GM19452 (cell line): ENCODE measurements around the gene GSAP.
A peak's percentile ranks its signal among the peaks of the same experiment; 100 is the strongest.

ENCODE experiments used
- ATAC-seq: cut with Tn5 transposase; IDR thresholded peaks from one replicate; pipeline ENCODE4 v1.9.1; 2021; ENCODE audit not compliant: unreplicated experiment

The GSAP gene

DNA sequence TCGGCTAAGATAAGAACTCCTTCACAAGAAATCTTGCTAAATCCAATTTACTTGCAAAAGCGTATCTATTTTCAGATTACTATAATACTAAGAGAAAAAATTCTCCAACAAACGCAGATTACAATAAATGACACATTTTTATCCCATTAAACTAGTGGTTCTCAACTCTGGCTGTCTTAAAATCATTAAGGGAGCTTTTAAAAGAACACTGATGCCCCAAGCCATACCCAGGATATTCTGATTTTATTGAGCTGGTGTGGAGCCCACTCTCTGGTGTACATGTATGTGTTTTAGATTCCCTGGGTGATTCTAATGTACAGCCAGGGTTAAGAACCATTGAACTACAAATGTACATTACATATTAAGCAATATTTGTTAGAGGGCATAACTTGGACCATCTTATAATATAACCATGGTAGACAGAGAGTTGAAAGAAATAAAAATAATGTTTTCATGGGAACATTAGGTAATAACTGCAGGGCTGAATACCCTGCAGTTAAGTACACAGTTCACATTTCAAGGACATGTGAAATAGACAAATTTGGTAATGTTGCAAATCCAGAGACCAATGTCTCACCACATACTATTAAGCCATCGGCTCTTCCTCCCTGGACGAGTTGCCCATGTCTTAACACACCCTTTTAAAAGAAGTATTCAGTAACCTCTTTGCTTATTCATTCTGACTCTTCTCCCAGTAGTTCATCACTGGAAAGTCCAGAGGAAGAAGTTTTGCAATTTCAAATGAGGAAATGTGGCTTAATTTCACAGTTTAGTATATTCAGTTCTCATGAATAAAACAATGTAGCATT is 6.2 kb downstream of the GSAP start:
- no peak for ATAC-seq

DNA sequence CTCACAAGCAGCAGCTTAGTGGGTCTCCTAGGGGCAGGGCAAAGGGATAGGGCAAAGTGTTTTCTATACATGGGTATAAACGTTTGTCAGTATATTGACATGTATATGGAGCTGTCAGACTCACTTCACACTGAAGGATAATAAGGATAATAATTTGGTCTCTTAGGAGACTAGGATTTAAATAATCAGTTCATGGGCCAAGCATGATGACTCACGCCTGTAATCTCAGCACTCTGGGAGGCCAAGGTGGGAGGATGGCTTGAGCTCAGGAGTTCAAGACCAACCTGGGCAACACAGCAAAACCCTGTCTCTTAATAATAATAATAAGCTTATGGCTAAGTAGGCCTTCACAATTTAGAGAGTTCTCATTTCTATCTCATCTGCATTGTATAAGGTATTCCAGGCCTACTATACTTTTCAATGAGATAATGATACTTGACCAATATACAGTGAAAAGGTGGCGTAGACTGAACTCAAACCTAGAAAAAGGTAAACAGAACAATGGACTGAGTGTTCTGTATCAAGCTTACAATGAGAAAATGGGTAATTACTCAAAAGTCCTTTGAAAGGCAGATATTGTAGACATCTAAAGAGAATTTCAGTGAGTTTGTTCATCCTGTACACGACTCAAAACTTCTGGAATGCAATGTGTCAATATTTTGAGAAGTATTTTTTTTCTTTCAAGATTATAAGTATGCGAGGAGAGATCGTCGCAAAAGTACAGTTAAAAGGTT is 7.0 kb downstream of the GSAP start:
- no peak for ATAC-seq

DNA sequence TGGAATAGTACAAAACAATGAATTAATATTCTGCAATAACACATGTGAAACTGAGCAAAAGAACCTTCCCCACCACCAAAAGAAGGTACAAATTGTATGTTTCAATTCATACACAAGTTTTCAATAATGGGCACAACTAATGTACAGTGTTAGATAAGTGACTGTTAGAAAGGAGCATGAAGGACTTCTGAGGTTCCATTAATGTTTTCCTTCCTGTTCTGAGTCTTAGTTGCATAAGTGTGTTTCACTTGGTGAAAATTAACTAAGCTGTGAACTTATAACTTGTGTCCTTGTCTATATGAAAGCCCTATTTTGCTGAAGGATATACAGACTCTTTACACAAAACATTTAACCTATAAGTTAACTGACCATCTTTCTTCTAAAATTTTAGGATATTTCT is 8.2 kb downstream of the GSAP start:
- no peak for ATAC-seq

DNA sequence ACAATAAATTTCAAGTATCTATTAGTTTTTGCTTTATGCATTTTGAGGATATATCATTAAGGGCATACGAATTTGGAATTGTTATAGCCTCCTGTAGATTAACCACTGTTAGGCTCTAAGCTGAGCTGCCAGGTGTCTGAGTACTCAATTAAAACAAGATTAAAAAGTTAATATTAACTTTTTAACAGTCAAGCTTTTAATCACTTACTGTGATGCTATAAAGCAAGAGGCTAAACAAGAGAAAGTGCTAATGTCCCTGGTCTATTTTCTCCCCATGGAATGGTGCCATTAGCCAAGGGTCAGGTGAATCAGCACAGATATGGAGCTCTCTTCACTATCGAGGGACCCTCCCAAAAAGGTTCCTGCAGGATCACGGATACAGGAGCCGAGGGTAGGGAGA is 9.7 kb downstream of the GSAP start:
- ATAC-seq, result no peak

GRCh38 chr7:77404641-77405040 is 11.5 kb downstream of the GSAP start:
- no peak for ATAC-seq

DNA sequence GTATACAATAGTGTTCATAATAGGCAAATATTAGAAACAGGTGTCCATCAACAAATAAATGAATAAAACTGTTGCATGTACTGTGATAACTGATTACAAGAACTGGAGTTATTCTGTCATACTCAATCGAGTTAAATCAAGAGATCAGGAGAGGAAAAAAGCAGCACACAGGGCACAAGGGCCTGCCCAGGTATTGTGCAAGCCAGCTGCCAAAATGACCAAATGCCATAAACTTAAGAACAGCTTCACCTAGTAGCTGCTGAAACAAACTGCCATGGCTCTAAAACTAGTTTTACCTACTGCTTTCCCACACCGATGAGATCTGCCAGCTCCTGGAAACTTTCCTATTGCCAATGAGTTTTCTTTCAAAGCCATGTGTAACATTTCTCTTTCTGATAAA is 12.2 kb downstream of the GSAP start:
- no peak for ATAC-seq

- no peak for ATAC-seq
Measured at GRCh38 chr7:77402818-77403217, 13.3 kb downstream of the GSAP start.

DNA sequence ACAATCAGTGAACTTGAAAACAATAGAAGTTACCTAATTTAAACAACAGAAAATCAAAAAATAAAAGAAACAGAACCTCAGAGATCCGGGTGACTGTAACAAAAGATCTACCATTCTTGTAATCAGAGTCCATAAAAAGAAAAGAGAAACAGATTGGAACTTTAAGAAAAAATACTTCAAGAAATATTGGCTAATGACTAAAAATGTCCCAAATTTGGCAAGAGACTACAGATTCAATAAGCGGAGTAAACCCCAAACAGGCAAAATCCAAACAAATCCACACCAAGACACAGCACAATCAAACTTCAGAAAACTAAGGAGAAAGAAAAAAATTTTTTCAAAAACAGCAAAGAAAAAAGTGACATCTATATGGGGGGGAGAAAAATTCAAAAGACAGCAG is 15.1 kb downstream of the GSAP start:
- ATAC-seq, result no peak

GRCh38 chr7:77399816-77400215 is 16.3 kb downstream of the GSAP start:
- no peak for ATAC-seq

- no peak for ATAC-seq
Measured at GRCh38 chr7:77396894-77397547, 19.1 kb downstream of the GSAP start.

DNA sequence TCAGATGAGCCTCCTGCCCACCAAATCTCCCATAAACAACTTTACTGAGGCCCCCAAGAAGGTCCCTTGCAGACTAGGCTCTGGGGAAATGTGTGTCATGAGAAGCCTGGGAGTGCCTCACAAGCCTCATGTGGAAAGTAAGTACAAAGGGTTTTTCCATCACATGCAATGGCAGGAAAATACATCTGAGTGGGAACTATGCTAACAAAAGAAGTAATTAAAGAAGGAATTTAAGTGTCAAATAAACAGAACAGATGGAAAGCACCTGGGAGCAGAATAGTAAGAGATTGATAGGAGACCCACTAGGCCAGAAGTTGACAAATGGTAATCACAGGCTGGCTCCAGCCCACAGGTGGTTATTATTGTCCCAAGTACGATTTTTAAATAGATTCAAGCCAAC is 20.5 kb downstream of the GSAP start:
- ATAC-seq, result no peak

DNA sequence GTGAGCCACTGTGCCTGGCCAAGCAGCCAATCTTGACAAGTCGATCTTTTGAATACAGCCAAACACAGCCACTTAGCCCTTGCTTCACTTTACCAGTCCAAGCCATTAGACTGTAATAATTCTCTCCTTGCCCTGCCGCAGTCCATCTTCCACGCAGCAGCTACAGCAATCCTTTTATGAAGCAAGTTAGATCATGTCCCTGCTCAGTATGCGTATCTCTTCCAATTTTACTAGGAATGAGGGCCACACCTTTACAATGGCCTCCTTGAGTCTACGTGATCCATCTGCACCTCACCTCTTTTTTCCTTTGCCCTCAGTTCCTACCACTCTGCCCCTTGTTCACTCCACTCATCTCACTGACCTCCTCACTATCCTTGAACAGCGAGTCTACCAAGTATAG is 22.2 kb downstream of the GSAP start:
- no peak for ATAC-seq

- peak; percentile 94 for ATAC-seq
Measured at GRCh38 chr7:77393261-77393660, 22.9 kb downstream of the GSAP start.

- ATAC-seq, result no peak
Measured at GRCh38 chr7:77391230-77391629, 24.9 kb downstream of the GSAP start.

DNA sequence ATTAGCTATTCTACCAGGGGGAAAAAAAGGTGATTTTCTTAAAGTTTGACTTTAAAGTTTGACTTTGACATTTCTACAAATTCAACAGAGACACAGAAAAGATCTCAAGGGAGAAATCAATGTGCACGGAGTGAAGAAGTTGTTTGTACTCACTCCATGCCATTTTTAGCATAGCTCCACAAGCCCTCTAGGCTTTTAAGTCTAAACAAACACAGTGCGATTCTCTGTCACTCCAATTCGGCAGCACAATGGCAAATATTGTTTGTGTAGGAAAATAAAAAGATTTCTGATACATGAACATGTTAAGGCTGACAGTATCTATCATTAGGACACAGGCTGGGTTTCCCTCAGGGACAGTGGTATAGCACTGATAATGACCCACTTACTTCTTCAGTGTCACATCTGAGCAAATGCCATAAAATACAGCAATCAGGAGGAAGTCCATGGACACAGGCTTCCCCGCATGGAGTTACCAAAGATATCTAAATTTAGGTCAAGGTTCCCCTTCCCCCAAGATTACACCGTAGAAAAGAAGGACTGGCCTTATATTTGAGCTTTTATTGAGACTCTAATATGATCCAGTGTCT is 28.0 kb downstream of the GSAP start:
- ATAC-seq, result no peak

DNA sequence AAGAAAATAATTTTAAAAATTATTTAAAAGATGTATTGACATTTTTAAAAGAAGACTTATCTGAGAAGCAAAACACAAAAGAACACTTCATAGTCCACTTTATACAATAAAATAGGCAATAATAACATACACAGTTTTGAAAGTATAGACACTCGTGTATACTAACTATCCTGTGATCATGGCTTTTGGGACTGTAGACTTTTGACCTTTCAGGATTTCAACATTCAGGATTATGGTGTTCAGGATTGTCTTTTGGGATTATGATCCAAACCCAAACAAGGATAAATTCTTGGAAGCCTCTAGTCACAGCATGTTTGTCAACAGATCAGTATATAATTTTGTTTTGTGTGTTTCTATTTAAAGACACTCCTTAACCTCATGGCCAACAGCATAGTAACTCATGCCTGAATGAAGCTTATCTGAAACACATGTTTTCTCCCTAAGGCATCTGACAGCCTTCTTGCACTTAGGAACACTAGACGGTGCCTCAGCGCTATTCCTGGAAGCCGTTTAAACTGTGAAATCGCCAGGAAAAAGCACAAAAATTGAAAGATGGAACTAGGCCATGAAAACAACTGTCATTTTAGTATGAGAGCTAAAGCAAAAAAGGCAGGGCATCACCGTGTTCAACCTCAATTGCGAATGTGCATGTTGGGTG is 29.9 kb downstream of the GSAP start:
- ATAC-seq, result no peak

DNA sequence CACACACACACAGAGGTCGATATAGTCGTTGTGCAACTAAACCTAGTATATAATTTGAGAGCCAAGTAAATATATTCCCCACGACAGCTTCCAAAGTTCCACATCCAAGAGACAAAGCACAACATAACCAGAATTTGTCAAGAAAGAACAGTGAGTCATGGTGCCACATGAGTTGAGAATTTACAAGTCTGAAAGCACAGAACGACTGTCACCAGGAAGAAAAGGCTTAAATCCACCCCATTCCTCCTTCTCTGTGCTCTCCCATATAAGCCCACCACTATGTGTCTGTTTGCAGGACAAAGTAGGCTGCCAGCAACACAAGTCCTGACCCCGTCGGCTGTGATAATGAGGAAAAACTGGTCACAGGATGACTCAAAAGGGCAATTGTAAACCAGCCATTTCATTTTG is 32.8 kb downstream of the GSAP start:
- no peak for ATAC-seq

GRCh38 chr7:77382532-77382931 is 33.6 kb downstream of the GSAP start:
- no peak for ATAC-seq

GRCh38 chr7:77378584-77378983 is 37.6 kb downstream of the GSAP start:
- no peak for ATAC-seq

GRCh38 chr7:77370606-77371005 is 45.5 kb downstream of the GSAP start:
- no peak for ATAC-seq

DNA sequence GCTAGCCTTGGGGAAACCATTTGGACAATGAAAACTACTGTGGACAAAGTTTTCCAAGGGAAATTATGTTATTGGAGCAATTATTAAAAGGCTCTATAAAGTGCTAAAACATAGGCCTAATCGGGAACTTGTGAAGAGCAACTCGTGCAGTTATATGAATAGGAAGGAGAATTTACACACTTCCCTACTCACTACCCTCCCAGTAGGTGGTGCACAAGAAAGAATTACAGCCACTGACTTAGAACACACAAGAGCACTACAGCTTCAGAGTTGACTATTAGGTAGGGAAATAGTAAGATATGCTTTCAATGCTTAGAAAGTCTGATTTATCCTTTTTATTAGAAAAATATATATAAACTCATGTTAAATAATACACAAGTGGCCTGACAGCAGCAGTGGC is 47.2 kb downstream of the GSAP start:
- no peak for ATAC-seq
